ENCODE measurements around the gene AHR. TPM values are rescaled to one million over a fixed set of nuclear protein-coding genes. Genes with fewer than 3 reads are reported as not detected.
"Not testable (repeated sequence)": the region's sequence is repeated elsewhere in the genome, so short reads cannot be mapped to it uniquely, and the experiment has no call there.

AHR gene
- total RNA-seq, 1 donor from 2014 or later = 68.3 TPM

- no peak for DNase-seq (ENCODE audit: low read depth, low spot score)
Observed at GRCh38 chr7:17336168-17336567, 37.7 kb downstream of the AHR start.

- peak; percentile 17 for DNase-seq (ENCODE audit: low read depth, low spot score)
Observed at GRCh38 chr7:17339139-17339538, 40.7 kb downstream of the AHR start.

DNA sequence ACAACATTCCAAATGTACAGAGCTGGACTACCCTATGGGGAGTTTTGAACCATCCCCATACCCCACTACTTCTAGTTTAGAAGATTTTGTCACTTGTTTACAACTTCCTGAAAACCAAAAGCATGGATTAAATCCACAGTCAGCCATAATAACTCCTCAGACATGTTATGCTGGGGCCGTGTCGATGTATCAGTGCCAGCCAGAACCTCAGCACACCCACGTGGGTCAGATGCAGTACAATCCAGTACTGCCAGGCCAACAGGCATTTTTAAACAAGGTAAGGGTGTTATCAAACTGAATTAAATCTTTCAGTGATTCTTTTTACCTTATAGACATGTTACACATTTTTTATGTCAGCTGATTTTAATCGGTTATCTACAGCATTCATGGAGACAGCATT, 41.5 kb downstream of the AHR start:
- DNase-seq (ENCODE audit: low read depth, low spot score) = no peak

GRCh38 chr7:17340655-17341054, 42.2 kb downstream of the AHR start:
- no peak for DNase-seq (ENCODE audit: low read depth, low spot score)

DNA sequence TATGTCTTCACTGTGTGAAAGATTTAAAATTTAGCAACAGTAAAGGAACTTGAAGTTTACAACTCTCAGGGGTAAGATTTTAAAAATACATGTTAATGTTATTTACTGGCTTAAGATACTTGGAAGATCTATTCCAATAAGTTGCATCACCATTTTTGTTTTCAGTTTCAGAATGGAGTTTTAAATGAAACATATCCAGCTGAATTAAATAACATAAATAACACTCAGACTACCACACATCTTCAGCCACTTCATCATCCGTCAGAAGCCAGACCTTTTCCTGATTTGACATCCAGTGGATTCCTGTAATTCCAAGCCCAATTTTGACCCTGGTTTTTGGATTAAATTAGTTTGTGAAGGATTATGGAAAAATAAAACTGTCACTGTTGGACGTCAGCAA, 44.3 kb downstream of the AHR start:
- DNase-seq (ENCODE audit: low read depth, low spot score) = no peak

DNA sequence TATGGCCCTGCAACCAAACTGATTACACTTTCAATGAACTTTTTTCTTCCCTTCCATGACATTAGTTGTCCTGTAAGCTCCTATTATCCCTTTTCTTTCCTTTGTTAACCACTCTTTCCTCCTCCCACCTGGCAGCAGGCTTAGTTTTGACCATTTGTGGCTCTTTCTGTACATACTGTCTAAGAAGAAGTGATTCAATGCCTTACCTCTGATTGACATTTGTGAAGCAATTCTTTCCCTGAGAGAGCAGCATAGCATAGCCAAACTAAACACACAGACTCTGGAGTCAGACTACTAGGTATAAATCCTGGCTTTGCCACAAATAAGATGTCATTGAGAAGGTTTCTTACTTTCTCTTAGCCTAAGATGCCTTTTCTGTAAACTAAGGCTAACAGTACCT, 48.9 kb downstream of the AHR start:
- DNase-seq (ENCODE audit: low read depth, low spot score) = no peak

GRCh38 chr7:17348932-17349331, 50.5 kb downstream of the AHR start:
- DNase-seq (ENCODE audit: low read depth, low spot score) = not testable (repeated sequence)

- not testable (repeated sequence) for DNase-seq (ENCODE audit: low read depth, low spot score)
Observed at GRCh38 chr7:17350321-17350720, 51.9 kb downstream of the AHR start.

DNA sequence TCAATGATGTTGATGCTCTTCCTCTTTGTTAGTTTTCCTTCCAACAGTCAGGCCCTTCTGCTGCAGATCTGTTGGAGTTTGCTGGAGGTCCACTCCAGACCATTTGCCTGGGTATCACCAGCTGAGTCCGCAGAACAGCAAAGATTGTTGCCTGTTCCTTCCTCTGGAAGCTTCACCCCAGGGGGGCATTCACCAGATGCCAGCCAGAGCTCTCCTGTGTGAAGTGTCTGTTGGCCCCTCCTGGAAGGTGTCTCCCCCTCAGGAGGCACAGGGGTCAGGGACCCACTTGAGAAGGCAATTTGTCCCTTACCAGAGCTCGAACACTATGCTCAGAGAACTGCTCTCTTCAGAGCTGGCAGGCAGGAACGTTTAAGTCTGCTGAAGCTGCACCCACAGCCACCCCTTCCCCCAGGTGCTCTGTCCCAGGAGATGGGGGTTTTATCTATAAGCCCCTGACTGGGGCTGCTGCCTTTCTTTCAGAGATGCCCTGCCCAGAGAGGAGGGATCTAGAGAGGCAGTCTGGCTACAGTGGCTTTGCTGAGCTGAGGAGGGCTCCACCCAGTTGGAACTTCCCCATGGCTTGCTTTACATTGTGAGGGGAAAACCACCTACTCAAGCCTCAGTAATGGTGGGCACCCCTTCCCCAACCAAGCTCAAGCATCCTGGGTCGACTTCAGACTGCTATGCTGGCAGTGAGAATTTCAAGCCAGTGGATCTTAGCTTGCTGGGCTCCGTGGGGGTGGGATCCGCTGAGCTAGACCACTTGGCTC, 55.4 kb downstream of the AHR start:
- not testable (repeated sequence) for DNase-seq (ENCODE audit: low read depth, low spot score)

- DNase-seq (ENCODE audit: low read depth, low spot score) = no peak
Observed at GRCh38 chr7:17354473-17354872, 56.0 kb downstream of the AHR start.

GRCh38 chr7:17355050-17355449, 56.6 kb downstream of the AHR start:
- no peak for DNase-seq (ENCODE audit: low read depth, low spot score)

DNA sequence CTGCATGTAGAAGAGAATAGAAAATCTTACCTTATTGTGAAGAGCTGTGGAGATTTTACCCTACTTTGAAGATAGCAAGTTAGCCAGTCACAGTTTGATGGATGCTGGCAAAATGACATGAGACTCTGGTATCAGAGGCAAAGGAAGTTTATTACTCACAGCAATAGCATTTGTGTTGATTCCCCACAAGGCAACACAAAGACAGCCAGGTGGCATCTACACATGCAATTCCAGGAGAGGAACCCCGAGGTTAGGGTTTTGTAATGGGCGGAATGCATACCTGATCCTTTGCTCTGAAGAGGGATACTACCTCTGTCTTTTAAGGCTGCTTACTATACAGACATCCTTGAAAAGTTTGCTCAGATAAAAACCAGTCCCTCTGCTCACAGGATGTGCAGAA, 59.5 kb downstream of the AHR start:
- DNase-seq (ENCODE audit: low read depth, low spot score) = no peak

DNA sequence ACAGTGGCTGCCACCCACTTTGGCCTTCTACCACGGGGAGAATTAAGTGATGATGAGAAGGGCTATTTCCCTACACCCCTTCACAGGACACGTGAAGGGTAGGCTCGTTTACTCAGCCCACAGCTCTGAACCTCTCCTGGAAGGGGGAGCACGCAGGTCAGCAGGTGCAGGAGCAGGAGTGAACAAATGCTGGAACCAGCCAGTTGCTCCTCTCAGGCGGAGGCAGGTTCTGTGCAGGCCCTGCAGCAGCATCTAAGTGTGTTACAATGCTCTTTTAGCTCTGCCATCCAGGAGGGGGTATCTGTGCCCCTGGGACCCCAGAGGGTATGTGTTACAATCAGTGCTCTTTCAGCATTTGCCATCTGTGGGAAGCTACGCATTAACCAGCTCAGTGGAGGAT, 61.2 kb downstream of the AHR start:
- DNase-seq (ENCODE audit: low read depth, low spot score) = no peak

DNA sequence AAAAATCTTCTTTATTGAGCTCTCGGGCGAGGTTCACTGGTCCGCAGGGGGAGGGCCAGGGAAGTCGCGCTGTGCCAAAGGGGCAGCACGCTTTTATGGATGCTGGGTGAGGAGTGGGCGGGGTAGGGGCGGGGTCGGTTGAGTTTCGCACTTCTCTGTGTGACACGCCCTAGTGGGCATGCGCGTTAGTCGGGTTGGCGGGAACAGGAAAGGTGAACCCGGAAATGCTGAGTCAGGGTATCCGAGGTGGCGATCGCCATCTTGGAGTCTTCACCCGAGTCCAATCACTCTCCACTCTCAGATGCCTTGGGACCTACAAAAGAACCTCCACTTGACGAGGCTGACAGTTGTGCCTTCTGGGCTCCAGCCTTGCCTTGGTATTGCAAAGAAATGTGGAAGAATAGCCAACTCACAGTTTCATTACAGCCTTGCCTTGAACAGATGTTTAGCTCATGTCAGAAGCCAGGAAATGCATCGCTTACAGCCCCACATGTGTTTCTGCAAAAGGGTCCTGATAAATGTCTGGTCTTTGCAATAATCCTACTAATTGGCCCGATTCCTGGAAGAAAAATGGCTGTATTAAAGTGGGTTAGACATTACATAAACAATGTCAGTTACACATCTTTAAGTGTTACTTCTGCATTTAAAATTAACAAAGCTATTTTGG, 64.1 kb downstream of the AHR start:
- DNase-seq (ENCODE audit: low read depth, low spot score) = no peak

- no peak for DNase-seq (ENCODE audit: low read depth, low spot score)
Observed at GRCh38 chr7:17364671-17365070, 66.2 kb downstream of the AHR start.

GRCh38 chr7:17365775-17366174, 67.3 kb downstream of the AHR start:
- DNase-seq (ENCODE audit: low read depth, low spot score) = no peak

DNA sequence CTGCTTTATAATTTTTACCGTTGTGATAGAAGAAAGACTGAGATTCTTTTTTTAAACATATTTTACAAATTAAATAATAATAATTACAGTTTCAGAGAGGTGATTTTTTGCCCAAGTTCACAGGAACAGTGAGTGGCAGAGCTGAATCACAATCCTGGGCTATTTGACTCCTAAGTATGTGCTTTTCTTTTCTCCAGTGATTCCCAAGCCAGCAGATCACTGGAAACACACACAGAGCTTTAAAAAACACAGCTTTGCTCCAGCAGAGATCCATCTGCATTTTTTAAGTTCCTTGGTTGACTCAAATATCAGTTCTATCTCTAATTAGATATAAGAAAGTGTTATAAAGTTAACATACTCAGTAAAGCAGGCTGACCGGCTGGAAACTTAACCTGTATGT, 69.0 kb downstream of the AHR start:
- DNase-seq (ENCODE audit: low read depth, low spot score) = no peak

DNA sequence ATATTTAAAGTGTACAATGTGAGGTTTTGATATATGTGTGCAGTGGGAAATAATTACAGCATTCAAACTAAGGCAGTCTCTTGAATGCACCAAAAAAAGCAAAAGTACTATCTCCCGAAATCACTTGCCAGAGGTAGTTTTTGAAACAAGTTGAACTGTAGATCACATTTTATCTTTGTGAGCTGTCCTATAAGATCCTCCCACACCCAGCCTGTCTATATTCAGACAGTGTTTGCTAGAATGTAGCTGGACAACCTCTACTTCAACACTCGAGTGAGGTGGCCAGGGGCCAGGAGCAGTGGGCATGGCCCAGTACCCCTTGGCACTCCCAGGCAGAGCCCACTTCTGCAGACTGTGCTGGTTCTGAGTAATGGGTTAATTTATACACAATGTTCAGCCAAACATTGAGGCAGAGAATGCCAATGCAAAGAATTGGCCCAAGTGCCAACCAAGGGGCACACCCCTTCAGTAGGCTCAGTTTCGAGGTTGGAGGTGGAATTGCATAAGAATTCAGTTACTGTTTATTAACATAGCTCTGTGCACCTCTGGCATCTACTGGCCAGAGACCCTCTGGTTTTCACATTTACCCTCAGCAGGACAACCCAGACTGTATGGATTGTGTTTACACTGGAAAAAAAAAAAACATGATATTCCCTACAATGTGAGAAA, 70.5 kb downstream of the AHR start:
- no peak for DNase-seq (ENCODE audit: low read depth, low spot score)

GRCh38 chr7:17369691-17370426, 71.4 kb downstream of the AHR start:
- DNase-seq (ENCODE audit: low read depth, low spot score) = no peak

DNA sequence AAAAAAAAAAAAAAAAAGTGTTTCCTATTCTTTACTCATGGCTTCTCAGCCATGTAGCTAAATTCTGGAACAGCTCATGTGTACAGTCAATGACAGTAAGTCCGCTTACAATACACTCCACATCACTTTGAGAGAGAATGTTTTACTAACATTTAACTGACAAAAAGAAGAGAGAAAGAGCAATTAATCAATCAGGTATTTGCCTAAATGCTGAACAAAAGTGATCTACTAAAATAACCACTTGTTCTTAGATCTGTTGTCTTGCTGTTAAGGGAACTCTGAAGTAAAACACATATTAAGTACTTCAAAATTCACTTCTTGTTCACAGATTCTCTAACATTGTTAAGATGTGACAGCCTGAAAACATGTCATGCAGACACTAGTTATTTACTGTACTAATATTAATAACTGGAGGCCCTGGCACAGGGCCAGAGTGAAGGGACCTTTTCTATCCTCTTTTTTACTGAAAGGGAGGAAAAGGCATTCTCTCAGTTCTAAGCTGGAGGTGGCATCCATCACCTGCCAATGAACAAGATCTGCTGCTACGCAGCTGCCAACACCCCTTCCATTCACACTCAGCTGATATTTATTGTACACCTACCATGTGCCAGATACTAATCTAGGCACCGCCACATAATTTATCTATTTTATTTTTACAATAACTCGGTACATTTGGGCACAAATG, 72.6 kb downstream of the AHR start:
- DNase-seq (ENCODE audit: low read depth, low spot score) = no peak
